ENCODE data around the gene TIGD6.
A peak's percentile ranks its signal among the peaks of the same experiment; 100 is the strongest.

Gene TIGD6

DNA sequence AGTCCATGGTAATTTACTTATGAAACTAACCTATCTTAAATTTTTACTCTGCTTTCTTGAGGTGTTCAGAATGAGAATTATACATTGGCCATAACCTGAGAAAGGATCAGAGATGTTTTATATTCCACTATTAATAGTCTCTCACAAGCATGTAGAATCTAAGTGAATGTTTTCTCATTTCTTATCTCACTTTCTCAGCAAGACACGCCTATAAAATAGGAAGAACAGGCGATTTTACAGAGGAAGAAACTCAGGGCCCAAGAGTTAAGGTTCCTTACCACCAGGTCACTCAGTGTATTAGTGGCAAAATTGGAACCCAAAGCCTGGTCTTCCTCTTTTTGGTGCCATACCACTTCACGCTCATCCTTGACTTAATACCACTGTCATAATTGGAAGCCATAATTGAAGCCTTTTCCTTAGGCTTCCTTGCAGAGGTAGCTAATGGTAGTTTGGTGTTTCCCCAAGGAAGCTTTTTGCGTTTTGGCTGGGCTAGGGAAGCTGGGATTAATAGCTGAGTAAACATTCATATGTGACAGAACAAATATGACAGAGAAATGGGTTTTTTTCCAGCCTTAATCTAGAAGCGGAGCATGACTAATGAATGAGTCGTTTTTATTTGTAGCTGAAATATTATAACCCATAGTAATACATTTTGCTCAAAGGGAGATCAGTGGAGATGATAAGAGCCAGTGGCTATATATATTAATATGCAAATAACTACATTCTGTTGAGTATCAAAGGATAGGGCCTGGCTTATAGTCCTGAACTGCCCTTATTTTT, 17.0 kb upstream of the TIGD6 start:
- DNase-seq (ENCODE audit: low spot score) = no peak

DNA sequence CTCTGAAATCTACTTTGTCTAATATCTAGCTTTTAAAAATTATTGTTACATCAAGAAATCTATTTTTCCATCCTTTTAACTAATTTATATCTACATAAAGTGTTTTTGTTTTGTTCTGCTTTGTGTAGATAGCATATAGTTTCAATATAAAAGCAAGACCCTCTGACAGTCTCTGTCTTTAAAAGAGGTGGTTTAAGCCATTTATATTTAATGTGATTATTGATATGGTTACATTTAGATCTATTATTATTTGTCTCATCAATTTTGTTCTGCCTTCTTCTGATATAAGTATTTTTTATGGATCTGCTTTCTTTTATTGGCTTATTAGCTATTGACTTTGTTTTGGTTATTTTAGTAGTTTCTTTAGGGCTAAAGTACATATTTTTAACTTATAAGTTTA, 16.1 kb upstream of the TIGD6 start:
- no peak for DNase-seq (ENCODE audit: low spot score)

DNA sequence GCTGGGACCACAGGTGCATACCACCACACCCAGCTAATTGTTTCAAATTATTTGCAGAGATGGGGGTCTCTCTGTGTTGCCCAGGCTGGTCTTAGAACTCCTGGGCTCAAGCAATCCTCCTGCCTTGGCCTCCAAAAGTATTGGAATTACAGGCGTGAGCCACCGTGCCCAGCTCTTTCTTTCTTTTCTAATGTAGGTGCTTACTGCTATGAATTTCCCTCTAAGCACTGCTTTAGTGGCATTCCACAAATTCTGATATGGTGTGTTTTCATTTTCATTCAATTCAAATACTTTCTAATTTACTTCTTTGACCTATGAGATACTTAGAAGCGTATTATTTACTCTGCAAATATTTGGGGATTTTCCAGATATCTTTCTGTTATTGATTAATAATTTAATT, 15.0 kb upstream of the TIGD6 start:
- no peak for DNase-seq (ENCODE audit: low spot score)

GRCh38 chr5:150014456-150014855, 14.0 kb upstream of the TIGD6 start:
- DNase-seq (ENCODE audit: low spot score) = no peak

GRCh38 chr5:150013931-150014330, 13.5 kb upstream of the TIGD6 start:
- DNase-seq (ENCODE audit: low spot score) = no peak

- DNase-seq (ENCODE audit: low spot score) = no peak
Measured at GRCh38 chr5:150009671-150010387, 9.4 kb upstream of the TIGD6 start.

DNA sequence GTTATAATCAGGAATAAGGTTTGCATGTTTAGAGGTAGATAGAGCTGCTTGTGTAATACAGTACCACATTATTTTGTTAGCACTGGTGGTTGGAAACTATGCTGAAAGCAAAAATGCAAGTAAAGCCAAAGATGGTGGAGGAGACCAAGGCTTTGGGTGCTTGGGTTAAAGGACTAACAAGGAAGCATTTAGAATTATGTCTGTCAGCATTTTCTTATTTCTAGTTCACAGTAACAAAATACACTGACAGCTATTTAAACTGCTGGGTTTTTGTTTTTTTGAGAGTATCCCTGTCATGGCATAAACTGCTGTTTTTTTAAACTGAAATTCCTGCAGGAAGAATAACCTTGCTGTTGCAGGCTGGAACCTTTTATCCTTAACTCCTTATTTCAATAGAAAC, 6.6 kb upstream of the TIGD6 start:
- DNase-seq (ENCODE audit: low spot score) = no peak

- DNase-seq (ENCODE audit: low spot score) = no peak
Measured at GRCh38 chr5:150006318-150006717, 5.9 kb upstream of the TIGD6 start.

GRCh38 chr5:150001660-150002486, 1.4 kb upstream of the TIGD6 start:
- peak; percentile 66 for DNase-seq (ENCODE audit: low spot score)

DNA sequence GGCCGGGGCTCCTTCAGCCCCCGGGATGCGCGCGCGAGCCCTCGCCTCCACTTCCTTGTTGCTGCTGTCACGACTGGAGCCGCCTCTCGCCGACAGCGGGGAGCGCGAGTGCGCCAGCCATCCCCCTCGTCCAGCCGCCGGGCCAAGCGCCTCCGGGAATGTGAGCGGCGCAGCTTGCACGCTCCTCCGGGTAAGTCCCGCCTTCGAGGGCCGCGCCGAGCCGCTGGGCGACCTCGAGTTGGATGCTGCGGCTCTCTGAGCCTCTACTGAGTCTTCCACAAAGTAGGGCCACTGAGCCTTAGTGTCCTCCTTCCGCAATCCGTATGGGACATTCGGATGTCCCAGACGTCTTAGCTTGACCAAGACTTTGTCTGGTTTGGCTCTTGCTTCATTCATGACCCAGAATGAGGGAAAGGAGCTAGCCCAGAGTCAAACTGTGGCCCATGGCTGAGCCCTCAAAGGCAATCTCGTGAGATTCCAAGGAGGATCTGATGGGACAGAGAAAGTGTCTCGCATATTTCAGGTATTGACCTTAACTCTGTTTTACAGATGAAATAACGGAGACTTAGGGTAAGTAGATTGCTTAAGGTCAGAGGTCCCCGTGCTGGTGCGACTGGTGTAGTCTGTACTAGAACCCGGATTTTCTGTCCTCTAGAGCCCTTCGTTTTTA, 671 bp upstream of the TIGD6 start:
- DNase-seq (ENCODE audit: low spot score) = peak; percentile 18

DNA sequence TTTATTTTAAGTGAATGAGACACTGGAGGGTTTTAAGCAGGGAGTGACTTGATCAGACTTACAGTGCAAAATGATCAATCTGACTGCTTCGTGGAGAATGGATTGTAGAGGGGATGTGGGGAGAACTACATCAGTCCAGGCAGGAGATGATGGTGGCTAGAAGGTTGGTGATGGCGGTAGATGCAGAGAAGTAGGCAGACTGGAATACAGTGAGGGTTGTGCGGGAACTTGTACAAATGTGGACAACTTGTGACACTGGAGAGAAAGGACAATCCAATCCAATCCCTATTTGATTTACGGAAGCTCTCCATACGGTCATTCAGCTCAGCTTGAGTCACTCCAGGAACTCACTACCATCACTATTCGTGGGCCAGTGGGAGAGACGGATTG, 593 bp downstream of the TIGD6 start:
- no peak for DNase-seq (ENCODE audit: low spot score)

GRCh38 chr5:149999359-149999758, 1.1 kb downstream of the TIGD6 start:
- DNase-seq (ENCODE audit: low spot score) = no peak

- DNase-seq (ENCODE audit: low spot score) = no peak
Measured at GRCh38 chr5:149998281-149998680, 2.2 kb downstream of the TIGD6 start.

DNA sequence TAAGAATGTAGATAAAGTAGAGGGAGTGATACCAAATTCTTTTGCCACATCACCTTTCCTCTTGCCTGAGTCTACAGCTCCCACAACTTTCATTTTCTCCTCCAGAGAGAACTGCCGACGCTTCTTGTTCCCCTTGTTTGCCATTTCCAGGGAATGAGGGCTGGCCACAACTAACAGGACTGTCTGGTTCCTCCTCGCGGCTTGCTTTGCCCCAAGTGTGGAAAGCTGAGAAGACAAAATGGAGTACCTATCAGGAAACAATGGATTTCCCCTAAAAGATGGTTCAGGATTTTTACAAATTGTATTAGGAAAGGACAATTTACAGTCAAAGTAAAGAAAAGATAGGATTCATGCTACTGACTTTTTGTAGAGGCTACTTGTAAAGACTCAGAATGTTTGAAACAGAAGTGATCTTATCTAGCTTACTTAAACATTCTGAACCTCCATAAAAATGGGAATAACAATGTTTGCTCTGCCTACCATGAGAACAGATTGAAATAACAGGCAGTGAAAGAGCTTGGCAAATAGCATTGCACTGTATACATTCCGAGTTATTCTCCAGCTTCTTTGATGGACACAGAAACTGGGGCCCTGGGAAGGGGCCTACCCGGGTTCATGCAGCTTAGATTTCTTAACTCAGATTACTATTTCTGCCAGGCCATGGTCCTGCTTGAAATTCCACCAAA, 4.1 kb downstream of the TIGD6 start:
- no peak for DNase-seq (ENCODE audit: low spot score)

- DNase-seq (ENCODE audit: low spot score) = no peak
Measured at GRCh38 chr5:149995385-149996204, 4.9 kb downstream of the TIGD6 start.

GRCh38 chr5:149993471-149993870, 7.0 kb downstream of the TIGD6 start:
- no peak for DNase-seq (ENCODE audit: low spot score)

DNA sequence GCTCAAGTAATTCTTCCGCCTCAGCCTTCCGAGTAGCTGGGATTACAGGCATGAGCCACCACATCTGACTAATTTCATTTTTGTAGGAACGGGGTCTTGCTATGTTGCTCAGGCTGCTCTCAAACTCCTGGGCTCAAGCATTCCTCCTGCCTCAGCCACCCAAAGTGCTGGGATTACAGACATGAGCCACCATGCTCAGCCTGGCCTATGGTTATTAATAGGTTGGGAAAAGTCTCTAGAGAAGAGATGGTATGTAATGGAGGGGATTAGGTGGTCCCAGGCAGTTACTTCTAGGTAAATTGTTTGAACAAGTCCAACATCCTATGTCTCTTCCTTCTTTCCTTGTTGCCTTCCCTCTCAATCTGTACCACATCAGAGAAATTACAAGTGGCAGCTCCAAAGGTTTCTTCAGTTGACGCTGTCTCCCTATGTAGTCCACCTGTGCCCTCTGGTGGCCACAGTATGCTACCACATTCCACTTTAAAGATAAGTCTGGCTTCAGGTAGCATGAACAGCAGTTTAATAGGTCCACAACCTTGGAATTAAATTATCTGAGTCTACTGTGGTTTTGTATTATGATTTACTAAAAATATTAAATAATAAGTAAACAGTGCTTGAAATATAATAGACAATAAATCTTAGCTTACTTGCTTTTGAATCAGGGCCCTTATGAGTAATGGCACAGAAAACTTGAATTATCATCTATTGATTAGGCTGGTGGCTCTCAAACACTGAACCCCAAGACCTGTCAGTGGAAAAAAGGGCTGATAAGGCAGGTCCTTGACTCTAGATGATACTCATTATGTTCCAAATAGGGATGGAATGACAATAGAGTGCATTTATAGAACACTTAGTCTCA, 9.7 kb downstream of the TIGD6 start:
- peak; percentile 85 for DNase-seq (ENCODE audit: low spot score)

- DNase-seq (ENCODE audit: low spot score) = no peak
Measured at GRCh38 chr5:149988126-149988525, 12.3 kb downstream of the TIGD6 start.

- DNase-seq (ENCODE audit: low spot score) = no peak
Measured at GRCh38 chr5:149982505-149982904, 17.9 kb downstream of the TIGD6 start.
